ENCODE data around the gene PPTC7. TPM values are rescaled to one million over a fixed set of nuclear protein-coding genes. Genes with fewer than 3 reads are reported as not detected.

Gene PPTC7
- total and polyA plus RNA-seq, 2 of the 13 experiments (the other 11 are each of a cell fraction or from before 2014, with no cell fraction given) = 4.8 to 12.3 TPM

DNA sequence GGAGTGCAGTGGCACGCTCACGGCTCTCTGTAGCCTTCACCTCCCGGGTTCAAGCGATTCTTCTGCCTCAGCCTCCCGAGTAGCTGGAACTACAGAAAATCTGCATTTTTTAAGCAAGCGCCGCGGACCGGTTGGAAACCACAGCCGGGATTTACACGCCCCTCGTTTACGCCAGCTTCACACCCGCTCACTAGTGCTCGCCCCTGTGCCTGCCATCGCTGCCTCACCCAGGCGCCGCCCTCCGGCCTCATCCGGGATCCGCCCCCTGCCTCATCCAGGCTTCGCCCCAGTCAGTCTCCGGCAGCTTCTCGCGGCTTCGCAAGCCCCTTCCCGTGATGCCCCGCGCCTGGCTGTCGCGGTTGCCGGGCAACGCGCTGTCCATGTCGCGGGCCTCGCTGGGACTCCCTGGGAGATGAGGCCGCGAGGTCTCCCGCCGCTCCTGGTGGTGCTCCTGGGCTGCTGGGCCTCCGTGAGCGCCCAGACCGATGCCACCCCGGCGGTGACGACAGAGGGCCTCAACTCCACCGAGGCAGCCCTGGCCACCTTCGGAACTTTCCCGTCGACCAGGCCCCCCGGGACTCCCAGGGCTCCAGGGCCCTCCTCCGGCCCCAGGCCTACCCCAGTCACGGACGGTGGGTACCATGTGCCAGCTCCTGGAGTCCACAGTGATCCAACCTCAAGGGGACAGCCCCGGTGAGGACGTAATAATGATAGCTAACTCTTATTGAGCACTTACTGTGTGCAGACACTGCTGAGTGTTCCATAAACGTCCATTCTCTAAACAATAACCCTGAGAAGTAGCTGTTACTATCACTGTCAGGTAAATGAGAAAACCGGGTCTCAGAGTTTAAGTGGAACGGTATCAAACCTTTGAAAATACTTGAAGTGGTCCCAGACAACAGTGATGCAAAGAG is 30.9 kb upstream of the PPTC7 start, which contains the start of gene TCTN1 (continued):
- no peak for TF ChIP-seq NONO (IDR thresholded peaks at IDR 0.05)
- TF ChIP-seq NONO (CRISPR knock-in tag; conservative IDR thresholded peaks at IDR 0.05) = peak; percentile 73; the same call in 1 of the 2 replicates
- TF ChIP-seq IRX3 (CRISPR knock-in tag; IDR thresholded peaks at IDR 0.05; ENCODE audit: borderline replicate concordance, low read depth) = peak; percentile 75
- TF ChIP-seq ETV6 (CRISPR knock-in tag; conservative IDR thresholded peaks at IDR 0.05) = no peak
- no peak for TF ChIP-seq TEAD2 (CRISPR knock-in tag; IDR thresholded peaks at IDR 0.05)
- TF ChIP-seq ISX (CRISPR knock-in tag; conservative IDR thresholded peaks at IDR 0.05) = no peak
- TF ChIP-seq, protein P1, sequence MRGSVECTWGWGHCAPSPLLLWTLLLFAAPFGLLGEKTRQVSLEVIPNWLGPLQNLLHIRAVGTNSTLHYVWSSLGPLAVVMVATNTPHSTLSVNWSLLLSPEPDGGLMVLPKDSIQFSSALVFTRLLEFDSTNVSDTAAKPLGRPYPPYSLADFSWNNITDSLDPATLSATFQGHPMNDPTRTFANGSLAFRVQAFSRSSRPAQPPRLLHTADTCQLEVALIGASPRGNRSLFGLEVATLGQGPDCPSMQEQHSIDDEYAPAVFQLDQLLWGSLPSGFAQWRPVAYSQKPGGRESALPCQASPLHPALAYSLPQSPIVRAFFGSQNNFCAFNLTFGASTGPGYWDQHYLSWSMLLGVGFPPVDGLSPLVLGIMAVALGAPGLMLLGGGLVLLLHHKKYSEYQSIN (CRISPR knock-in tag; IDR thresholded peaks at IDR 0.05; ENCODE audit: borderline replicate concordance) = no peak
- TF ChIP-seq POLR2A (IDR thresholded peaks at IDR 0.05; ENCODE audit: insufficient read depth in 1 of 2, low read depth in 2 of 2, low read length in 2 of 2) = peak; percentile 44 to 87; a peak in 3 of 4 replicates
- no peak for TF ChIP-seq FOXP1 (IDR thresholded peaks at IDR 0.05)
- TF ChIP-seq FOXP1 (CRISPR knock-in tag; IDR thresholded peaks at IDR 0.05) = no peak
- TF ChIP-seq ZNF788 (CRISPR knock-in tag; IDR thresholded peaks at IDR 0.05; ENCODE audit: borderline replicate concordance) = no peak
- TF ChIP-seq NFIC (IDR thresholded peaks at IDR 0.05; ENCODE audit: low read length) = no peak
- no peak for TF ChIP-seq TCF7L2 (IDR thresholded peaks at IDR 0.05; ENCODE audit: low read depth, low read length)
- peak; percentile 57 for TF ChIP-seq HNRNPLL (IDR thresholded peaks at IDR 0.05; ENCODE audit: low read depth, low read length, poor library complexity, severe bottlenecking)
- TF ChIP-seq, protein P2, sequence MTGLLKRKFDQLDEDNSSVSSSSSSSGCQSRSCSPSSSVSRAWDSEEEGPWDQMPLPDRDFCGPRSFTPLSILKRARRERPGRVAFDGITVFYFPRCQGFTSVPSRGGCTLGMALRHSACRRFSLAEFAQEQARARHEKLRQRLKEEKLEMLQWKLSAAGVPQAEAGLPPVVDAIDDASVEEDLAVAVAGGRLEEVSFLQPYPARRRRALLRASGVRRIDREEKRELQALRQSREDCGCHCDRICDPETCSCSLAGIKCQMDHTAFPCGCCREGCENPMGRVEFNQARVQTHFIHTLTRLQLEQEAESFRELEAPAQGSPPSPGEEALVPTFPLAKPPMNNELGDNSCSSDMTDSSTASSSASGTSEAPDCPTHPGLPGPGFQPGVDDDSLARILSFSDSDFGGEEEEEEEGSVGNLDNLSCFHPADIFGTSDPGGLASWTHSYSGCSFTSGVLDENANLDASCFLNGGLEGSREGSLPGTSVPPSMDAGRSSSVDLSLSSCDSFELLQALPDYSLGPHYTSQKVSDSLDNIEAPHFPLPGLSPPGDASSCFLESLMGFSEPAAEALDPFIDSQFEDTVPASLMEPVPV (CRISPR knock-in tag; IDR thresholded peaks at IDR 0.05) = peak; percentile 63; the same call in 1 of the 2 replicates
- no peak for TF ChIP-seq ATF3 (CRISPR knock-in tag; IDR thresholded peaks at IDR 0.05)
- TF ChIP-seq TFDP2 (CRISPR knock-in tag; IDR thresholded peaks at IDR 0.05) = peak; percentile 87
- 0 out of 2 replicates have a peak, but pooled peaks have one; percentile 33 for TF ChIP-seq FOXA3 (CRISPR knock-in tag; IDR thresholded peaks at IDR 0.05)
- TF ChIP-seq NKX3-1 (CRISPR knock-in tag; IDR thresholded peaks at IDR 0.05) = peak; percentile 48
- no peak for TF ChIP-seq CCAR2 (optimal IDR thresholded peaks at IDR 0.05; ENCODE audit: low read depth, low read length)
- TF ChIP-seq, protein P3, sequence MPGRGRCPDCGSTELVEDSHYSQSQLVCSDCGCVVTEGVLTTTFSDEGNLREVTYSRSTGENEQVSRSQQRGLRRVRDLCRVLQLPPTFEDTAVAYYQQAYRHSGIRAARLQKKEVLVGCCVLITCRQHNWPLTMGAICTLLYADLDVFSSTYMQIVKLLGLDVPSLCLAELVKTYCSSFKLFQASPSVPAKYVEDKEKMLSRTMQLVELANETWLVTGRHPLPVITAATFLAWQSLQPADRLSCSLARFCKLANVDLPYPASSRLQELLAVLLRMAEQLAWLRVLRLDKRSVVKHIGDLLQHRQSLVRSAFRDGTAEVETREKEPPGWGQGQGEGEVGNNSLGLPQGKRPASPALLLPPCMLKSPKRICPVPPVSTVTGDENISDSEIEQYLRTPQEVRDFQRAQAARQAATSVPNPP (CRISPR knock-in tag; IDR thresholded peaks at IDR 0.05) = no peak
- 0 out of 2 replicates have a peak, but pooled peaks have one; percentile 37 for TF ChIP-seq TMF1 (CRISPR knock-in tag; IDR thresholded peaks at IDR 0.05; ENCODE audit: low read depth)
- no peak for TF ChIP-seq MED8 (CRISPR knock-in tag; IDR thresholded peaks at IDR 0.05; ENCODE audit: insufficient replicate concordance)
- TF ChIP-seq ZFYVE20 (CRISPR knock-in tag; IDR thresholded peaks at IDR 0.05; ENCODE audit: borderline replicate concordance, low read depth) = no peak
- TF ChIP-seq ZNF747 (CRISPR knock-in tag; IDR thresholded peaks at IDR 0.05; ENCODE audit: borderline replicate concordance) = no peak
